Coronary artery (tissue), 2 donors: Measurements from ENCODE around the gene GRB7.
"Not testable (repeated sequence)": the region's sequence is repeated elsewhere in the genome, so short reads cannot be mapped to it uniquely, and the experiment has no call there.

Source experiments
- DNase-seq: peaks from one replicate; pipeline ENCODE4 v3.0.0-alpha.2; 2017; ENCODE audit warnings: low spot score
- H3K27ac ChIP-seq, 2 donors: fragments of 200-600 bp; sonication (generic); one replicate each; pipeline ENCODE4 v1.5.1; 2016 to 2019
- H3K4me3 ChIP-seq: fragments of 200-600 bp; sonication (generic); 2 replicates; pipeline ENCODE4 v1.5.1; 2016; ENCODE audit warnings: mild to moderate bottlenecking, moderate library complexity
- CTCF ChIP-seq: fragments of 200-600 bp; sonication (generic); IDR thresholded peaks from one replicate; pipeline ENCODE4 v1.5.1; 2019; ENCODE audit warnings: antibody characterized with exemption

The GRB7 gene

GRCh38 chr17:39704821-39705551 is 32.8 kb upstream of the GRB7 start:
- H3K4me3 ChIP-seq: peak overlapping the region; percentile 51
- TF ChIP-seq CTCF: peak; percentile 32
- no peak for DNase-seq
- H3K27ac ChIP-seq: peak overlapping the region; percentile 69 to 85

GRCh38 chr17:39705786-39706348 is 31.9 kb upstream of the GRB7 start:
- DNase-seq: no peak
- TF ChIP-seq CTCF: no peak
- peak overlapping the region; percentile 51 for H3K4me3 ChIP-seq
- peak overlapping the region; percentile 69 to 85 for H3K27ac ChIP-seq

- no peak overlapping the region for H3K4me3 ChIP-seq
- DNase-seq: no peak
- no peak for TF ChIP-seq CTCF
- H3K27ac ChIP-seq: peak overlapping the region; percentile 69 to 85
Measured at GRCh38 chr17:39706383-39706782, 31.4 kb upstream of the GRB7 start.

GRCh38 chr17:39706921-39707337 is 30.8 kb upstream of the GRB7 start:
- H3K27ac ChIP-seq: peak overlapping the region in 1 of 2 donors; percentile 85
- TF ChIP-seq CTCF: no peak
- no peak for DNase-seq
- no peak overlapping the region for H3K4me3 ChIP-seq

GRCh38 chr17:39709319-39709997 is 28.3 kb upstream of the GRB7 start:
- DNase-seq: no peak
- H3K27ac ChIP-seq: no peak overlapping the region
- no peak overlapping the region for H3K4me3 ChIP-seq
- no peak for TF ChIP-seq CTCF

- no peak for DNase-seq
- no peak overlapping the region for H3K27ac ChIP-seq
- no peak for TF ChIP-seq CTCF
- H3K4me3 ChIP-seq: no peak overlapping the region
Measured at GRCh38 chr17:39709998-39710964, 27.5 kb upstream of the GRB7 start.

GRCh38 chr17:39711071-39711470 is 26.7 kb upstream of the GRB7 start:
- not testable (repeated sequence) for DNase-seq, H3K4me3 ChIP-seq, H3K27ac ChIP-seq
